GM19328 (cell line): ENCODE measurements around the gene BAIAP2L1.
"Not testable (repeated sequence)": the region's sequence is repeated elsewhere in the genome, so short reads cannot be mapped to it uniquely, and the experiment has no call there.

Experiments used
- ATAC-seq: cut with Tn5 transposase; IDR thresholded peaks from one replicate; pipeline ENCODE4 v1.9.1; 2021; ENCODE audit warnings: mild to moderate bottlenecking, moderate library complexity; ENCODE audit not compliant: unreplicated experiment

The BAIAP2L1 gene

GRCh38 chr7:98323597-98324322, 77.1 kb downstream of the BAIAP2L1 start:
- no peak for ATAC-seq

- no peak for ATAC-seq
Measured at GRCh38 chr7:98322331-98323270, 78.3 kb downstream of the BAIAP2L1 start.

- no peak for ATAC-seq
Measured at GRCh38 chr7:98321301-98321700, 79.6 kb downstream of the BAIAP2L1 start.

GRCh38 chr7:98319176-98319575, 81.7 kb downstream of the BAIAP2L1 start:
- no peak for ATAC-seq

- no peak for ATAC-seq
Measured at GRCh38 chr7:98317366-98318040, 83.4 kb downstream of the BAIAP2L1 start.

- not testable (repeated sequence) for ATAC-seq
Measured at GRCh38 chr7:98315994-98316527, 84.8 kb downstream of the BAIAP2L1 start.

GRCh38 chr7:98315318-98315993, 85.4 kb downstream of the BAIAP2L1 start:
- peak; percentile 90 for ATAC-seq

GRCh38 chr7:98314469-98314868, 86.4 kb downstream of the BAIAP2L1 start:
- ATAC-seq, result no peak

GRCh38 chr7:98312201-98312600, 88.7 kb downstream of the BAIAP2L1 start:
- no peak for ATAC-seq

GRCh38 chr7:98309566-98309965, 91.3 kb downstream of the BAIAP2L1 start:
- ATAC-seq, result no peak

- ATAC-seq, result no peak
Measured at GRCh38 chr7:98307971-98308466, 92.9 kb downstream of the BAIAP2L1 start.

- ATAC-seq, result no peak
Measured at GRCh38 chr7:98305951-98306535, 94.8 kb downstream of the BAIAP2L1 start.

GRCh38 chr7:98303906-98304305, 97.0 kb downstream of the BAIAP2L1 start:
- ATAC-seq, result no peak

- ATAC-seq, result no peak
Measured at GRCh38 chr7:98303176-98303865, 97.6 kb downstream of the BAIAP2L1 start.

- ATAC-seq, result no peak
Measured at GRCh38 chr7:98301693-98302470, 99.0 kb downstream of the BAIAP2L1 start.

- ATAC-seq, result no peak
Measured at GRCh38 chr7:98300595-98301372, 100.1 kb downstream of the BAIAP2L1 start.

GRCh38 chr7:98297626-98298286, 103.1 kb downstream of the BAIAP2L1 start:
- ATAC-seq, result no peak
